A673 (cell line): ENCODE results near the gene BRCA2.

ENCODE experiments used
- CTCF ChIP-seq: fragments of 300-800, 200-600 bp; sonication (generic); conservative IDR thresholded peaks from 2 replicates; pipeline ENCODE4 v1.5.1; 2017; ENCODE audit warnings: low read depth, mild to moderate bottlenecking, antibody characterized with exemption, low read length, moderate library complexity, mixed read lengths
- EZH2 ChIP-seq: fragments of 200-600 bp; sonication (generic); IDR thresholded peaks from 2 replicates; pipeline ENCODE4 v1.6.1; 2017; ENCODE audit warnings: borderline replicate concordance, low read depth, mild to moderate bottlenecking, mixed read lengths, antibody characterized with exemption, low read length; ENCODE audit not compliant: poor library complexity, severe bottlenecking

- no peak for TF ChIP-seq CTCF
- no peak for TF ChIP-seq EZH2
Measured at GRCh38 chr13:32323912-32324311, 8.6 kb downstream of the BRCA2 start.
